Fibroblast of peridontal ligament (primary cell): ENCODE data around the gene IFI6.
"Not testable (repeated sequence)": the region's sequence is repeated elsewhere in the genome, so short reads cannot be mapped to it uniquely, and the experiment has no call there.

Experiments
- DNase-seq: peaks from one replicate; pipeline ENCODE4 v3.0.0-alpha.2; 2010; ENCODE audit errors: extremely low read depth

The IFI6 gene, protein sequence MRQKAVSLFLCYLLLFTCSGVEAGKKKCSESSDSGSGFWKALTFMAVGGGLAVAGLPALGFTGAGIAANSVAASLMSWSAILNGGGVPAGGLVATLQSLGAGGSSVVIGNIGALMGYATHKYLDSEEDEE

DNA sequence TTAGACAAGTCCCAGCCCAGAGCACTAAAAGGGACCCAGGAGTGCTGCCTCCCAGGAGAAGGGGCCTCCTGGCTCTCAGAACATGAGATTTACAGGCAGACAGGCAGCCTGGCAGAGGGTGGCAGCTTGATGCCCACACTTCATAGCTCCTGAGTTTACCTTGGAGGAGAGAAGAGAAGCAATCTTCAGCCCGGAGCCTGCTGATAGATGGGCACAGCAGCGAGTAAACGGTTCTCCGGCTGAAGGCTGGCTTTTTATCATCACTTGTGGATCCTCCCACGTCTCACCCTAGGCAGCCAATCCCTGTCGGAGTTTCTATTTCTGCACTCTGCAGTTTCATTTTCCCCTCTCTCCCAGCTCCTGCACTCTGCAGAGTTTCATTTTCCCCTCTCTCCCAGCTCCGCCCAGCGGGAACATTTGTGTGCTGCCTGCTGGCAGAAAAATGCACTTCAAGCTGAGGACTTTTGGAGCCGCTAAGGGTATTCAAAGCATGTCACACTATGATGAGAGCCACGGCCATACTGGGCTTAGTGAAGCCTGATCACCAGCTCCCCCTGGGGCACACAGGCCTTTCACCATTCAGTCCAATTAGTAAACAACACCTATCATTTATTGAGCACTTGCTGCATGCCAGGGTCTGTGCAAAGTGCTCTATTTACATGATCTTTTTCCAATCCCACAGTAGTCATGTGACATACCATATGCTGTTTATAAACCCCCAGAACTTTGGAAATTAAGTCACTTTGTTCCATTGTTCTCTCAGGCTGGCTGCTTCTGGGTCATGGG is at the start of gene IFI6:
Gene IFI6 (minus strand): TSS at position 229 of the 786 bp plus-strand sequence. CDS start 2,878 bp downstream, outside the sequence.
- DNase-seq = peak; percentile 97

DNA sequence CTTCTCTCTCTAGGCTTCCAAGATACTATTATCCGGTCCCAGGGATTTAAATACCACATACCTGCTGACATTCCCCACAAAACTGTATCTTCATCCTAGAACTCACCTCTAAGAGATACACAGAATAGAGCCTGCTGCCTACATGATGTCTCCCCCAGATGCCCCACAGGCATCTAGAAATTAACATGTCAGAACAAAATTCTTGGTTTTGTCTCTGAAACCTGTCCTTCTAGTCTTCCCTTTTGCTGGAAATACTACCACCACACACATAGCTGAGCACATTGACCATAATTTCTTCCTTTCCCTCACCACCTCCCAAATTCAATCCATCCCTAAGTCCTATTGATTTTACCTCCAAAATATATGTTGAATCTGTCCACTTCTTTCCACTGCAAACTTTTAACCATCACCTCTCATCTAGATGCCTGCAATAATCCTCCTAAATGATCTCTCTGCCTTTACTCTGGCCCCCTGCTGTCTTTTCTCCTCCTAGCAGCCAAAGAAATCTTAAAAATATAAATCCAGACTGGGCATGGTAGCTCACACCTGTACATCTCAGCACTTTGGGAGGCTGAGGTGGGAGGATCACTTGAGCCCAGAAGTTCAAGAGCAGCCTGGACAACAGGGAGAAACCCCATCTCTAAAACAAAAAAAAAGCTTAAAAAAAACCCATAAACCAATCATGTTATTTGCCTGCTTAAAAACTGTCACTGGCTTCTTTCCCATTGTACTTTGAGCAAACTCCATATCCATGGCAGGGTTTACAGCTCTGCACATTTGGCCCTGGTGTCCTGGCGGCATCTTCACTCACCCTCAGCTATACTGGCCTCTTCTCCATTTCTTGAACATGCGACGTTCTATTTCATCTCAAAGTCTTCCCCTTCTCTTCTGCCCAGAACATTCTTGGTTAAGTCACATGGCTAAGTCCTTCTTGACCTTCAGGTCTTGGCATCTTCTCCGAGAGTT is 47.6 kb upstream of the IFI6 start:
- peak; percentile 32 for DNase-seq

DNA sequence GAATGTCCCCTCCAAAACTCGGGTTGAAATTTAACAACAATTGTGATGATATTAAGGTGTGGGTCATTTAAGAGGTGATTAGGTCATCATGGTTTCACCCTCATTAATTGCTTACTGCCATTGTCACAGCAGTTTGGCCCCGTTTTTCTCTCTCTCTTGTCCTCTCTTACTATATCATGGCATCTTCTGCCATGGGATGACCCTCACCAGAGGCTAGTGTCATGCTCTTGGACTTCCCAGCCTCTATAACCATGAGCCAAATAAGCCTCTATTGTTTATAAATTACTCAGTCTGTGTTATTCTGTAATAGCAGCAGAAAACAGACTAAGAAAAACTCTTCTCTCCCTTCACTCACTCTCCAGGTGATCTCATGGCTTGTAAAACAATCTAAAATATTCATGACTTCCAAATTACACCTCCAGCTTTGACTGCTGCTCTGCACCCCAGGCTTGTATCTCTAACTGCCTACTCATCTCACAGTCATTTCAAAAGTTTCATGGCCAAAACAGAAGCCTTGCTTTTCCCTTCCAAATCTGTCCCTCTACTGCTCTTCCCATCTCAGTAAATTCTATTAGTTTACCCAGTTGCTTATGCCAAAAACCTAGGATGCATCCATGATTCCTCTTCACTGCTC is 44.4 kb upstream of the IFI6 start:
- no peak for DNase-seq

DNA sequence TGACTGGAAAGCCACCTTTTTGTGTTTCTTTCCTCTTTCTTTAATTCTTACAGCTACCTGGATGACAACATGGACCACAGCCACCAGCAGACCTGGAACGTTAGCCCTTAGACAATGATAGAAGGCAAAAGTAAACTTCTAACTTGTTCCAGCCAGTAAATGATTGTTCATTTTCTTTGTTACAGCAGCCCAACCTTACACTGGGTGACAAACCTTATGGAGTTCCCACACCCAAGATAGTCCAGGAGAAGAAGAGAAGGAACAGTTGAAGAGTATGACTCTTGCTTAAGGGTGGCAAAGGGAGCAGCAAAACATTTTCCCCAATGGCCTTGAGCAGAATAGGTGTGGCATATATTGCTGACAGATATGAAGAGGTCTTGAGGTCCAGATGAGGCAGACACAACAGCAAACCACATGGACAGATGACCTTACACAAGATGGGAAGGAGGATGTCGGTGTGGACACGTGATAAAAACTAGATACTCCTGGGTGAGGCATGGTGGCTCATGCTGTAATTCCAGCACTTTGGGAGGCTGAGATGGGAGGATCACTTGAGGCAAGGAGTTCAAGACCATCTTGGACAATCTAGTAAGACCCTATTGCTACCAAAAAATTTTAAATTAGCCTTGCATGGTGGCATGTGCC is 42.0 kb upstream of the IFI6 start:
- no peak for DNase-seq

DNA sequence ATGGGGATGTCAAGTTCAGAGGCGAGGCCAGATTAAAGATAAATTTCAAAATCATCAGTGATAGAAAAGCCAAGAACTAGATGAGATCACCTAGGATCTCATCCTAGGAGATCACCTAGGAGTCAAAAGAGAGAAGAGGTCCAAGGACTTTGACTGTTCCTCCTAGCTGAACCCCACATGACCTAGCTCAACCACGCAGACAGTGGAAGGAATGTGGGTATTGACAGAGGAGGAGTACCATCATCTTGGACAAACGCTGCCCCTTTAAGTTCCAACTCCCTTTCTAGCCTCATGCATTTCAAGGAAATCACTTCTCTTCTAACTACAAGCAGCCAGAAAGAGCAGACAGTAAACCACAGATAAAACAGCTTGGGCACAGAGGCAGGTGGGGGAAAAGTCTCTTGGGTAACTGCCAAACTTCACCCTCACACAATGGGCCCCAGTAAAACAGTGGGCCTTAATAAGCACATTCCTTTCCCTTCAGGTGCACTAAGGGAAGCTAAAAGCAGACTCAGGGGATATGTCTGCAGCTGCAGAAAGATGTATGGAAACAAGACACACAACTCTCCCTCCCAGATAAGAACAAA is 41.2 kb upstream of the IFI6 start:
- no peak for DNase-seq

DNA sequence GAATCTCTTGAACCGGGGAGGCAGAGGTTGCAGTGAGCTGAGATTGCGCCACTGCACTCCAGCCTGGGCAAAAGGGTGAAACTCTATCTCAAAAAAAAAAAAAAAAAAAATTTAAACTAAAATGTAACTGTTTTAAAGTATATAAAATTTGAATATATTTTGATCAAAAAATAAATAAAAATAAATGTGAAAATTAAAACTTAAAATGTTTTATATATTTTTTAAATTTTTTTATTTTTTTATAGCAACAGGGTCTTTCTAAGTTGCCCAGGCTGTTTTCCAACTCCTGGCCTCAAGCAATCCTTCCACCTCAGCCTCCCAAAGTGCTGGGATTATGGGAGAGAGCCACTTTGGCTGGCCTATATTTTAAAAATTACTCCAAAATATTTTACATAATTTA is 38.6 kb upstream of the IFI6 start:
- no peak for DNase-seq

DNA sequence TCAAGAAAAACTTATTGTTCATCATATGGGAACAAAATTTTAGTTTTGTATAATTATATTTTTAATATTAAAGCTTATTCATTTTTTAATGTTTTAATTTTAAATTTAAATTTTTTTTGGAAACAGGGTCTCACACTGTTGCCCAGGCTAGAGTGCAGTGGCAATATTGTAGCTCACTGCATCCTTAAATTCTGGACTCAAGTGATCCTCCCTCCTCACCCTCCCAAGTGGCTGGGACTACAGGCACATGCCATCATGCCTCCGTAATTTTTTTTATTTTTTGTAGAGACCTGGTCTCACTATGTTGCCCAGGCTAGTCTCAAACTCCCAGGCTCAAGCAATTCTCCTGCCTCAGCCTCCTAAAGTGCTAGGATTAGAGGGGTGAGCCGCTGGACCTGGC is 33.6 kb upstream of the IFI6 start:
- no peak for DNase-seq

DNA sequence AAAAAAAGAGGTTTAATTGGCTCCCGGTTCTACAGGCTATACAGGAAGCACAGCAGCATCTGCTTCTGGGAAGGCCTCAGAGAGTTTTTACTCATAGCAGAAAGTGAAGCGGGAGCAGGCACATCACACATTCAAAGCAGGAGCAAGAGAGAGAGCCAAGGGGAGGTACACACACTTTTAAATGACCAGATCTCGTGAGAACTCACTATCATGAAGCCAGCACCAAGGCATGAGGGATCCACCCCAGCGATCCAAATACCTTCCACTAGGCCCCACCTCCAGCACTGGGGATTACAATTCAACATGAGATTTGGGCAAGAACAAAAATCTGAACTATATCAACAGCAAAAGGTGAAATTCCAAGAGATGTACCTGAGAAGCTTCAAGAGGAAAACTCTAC is 33.0 kb upstream of the IFI6 start:
- DNase-seq = no peak

DNA sequence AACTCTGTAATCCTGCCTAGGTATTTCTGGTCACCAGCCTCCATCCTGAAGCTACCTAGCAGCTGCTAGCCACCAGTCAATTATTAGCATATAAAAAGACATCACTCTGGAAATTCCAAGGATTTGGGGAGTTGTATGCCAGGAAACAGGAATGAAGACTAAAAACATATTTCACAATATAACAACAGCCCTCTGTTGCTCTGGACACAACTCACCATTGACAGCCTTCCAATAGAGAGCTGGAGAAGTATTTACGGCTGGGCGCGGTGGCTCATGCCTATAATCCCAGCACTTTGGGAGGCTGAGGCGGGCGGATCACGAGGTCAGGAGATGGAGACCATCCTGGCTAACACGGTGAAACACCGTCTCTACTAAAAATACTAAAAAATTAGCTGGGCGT is 24.8 kb upstream of the IFI6 start:
- not testable (repeated sequence) for DNase-seq

DNA sequence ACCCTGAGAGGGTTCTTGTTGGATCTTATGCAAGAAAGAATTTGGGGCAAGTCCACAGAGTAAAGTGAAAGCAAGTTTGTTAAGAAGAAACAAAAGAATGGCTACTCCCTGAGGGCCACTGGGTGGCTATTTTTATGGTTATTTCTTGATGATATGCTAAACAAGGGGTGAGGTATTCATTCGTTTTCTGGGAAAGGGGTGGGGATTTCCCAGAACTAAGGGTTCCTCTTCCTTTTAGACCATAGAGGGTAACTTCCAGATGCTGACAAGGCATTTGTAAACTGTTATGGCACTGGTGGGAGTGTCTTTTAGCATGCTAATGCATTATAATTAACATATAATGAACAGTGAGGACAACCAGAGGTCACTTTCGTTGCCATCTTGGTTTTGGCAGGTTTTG is 18.2 kb upstream of the IFI6 start:
- peak; percentile 12 for DNase-seq

DNA sequence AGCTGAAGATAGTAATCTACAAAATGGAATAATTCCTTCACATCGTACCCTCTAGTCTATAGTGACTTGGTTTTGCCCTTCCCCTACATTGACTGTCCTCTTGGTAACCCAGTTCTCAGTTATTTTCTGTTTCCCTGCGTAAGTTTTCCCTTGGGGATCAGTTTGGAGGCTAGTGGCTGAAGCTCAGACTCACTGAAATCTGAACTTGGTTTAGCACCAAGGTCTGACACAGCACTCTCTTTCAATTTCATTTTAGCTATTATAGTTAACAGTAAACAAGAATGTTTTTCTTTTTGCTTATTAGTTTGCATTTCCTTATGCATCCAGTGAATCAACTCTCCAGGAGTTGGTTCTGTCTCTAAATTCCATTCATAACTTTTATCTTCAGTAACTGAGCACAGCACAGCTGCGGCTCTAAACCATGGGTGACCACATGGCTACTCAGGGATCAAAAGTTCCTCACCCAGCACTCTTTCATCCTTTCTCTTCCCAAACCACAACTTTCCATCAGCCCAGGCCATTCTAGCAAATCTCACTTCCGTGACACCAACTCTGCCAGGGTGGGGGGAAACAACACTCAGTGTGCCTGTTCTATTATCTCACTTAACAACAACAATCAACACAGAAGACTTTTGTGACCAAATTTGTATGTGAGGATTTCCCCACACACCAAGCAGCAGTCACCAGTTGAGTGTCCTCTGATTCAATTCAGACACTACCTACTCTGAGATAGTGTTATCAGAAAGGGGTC is 17.6 kb upstream of the IFI6 start:
- DNase-seq = peak; percentile 74

DNA sequence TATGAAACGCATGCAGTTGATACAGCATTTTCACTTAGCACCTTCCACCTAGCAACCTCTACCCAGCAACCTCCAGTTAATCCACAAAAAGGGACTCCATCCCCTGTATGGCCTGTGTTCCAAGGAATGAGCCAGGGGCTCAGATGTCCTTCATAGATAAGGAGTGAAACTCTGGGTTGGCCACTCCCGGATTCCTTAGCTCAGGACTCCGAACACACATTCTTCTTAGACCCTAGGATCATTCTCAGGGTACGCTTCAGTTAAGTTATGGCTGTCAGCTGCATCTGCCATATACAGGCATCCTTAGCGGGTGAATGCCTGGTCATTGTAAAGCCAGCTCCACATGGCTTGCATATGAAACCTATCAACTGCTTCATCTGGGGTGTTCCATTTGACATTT is 15.9 kb upstream of the IFI6 start:
- DNase-seq = no peak

DNA sequence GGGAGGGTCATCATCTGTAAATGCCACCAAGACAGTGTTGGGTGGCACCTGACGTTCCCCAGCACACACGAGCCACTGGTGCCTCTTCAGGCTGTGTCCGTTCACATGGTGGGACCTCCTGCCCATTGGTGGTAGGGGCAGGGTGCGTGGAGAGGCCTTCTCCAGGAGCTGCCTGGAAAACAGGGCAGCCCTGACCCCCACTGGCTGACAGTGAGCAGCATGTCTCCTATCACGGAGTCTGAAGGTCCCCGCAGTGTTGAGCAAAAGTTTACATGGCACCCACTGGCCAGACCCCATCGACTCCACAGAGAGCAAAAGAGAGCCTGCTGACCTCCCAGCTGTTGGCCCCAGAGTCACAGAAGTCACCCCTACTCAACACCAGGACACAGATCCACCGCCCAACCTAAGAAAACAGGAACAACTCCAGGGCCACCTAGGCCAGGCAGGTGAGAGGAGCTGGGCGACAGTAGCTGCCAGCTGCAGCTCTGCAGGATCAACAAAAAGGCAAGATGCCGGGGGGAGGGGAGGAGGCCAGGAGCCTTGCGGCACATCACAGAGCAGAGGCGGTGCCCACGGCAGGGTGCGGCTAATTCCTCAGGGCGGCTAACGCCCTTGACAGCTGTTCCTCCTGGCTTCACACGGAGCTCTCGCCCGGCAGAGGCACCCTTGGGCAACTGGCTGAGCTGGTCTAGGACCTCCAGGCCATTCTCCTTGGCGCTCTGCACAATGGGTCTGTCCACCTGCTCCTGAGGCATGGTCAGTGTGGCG is 14.4 kb upstream of the IFI6 start:
- no peak for DNase-seq

DNA sequence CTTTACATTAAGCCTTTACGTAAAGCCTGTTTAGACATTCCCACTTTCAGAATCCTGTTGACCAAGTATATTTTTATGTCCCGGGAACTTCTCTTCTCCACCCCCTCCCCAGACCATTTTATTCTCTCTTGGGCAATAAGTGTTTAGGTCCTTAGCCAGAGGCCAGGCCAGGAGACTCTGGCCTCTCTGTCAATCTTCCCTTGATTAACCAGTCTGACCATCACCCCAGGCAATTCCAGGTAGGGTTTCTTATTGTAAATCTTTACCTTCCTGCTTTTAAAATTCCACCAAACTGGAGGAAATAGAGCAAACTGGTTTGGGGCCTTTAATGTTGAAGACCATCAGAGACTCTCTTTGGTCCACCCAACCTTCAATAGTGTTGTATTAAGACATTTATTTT is 12.2 kb upstream of the IFI6 start:
- no peak for DNase-seq

DNA sequence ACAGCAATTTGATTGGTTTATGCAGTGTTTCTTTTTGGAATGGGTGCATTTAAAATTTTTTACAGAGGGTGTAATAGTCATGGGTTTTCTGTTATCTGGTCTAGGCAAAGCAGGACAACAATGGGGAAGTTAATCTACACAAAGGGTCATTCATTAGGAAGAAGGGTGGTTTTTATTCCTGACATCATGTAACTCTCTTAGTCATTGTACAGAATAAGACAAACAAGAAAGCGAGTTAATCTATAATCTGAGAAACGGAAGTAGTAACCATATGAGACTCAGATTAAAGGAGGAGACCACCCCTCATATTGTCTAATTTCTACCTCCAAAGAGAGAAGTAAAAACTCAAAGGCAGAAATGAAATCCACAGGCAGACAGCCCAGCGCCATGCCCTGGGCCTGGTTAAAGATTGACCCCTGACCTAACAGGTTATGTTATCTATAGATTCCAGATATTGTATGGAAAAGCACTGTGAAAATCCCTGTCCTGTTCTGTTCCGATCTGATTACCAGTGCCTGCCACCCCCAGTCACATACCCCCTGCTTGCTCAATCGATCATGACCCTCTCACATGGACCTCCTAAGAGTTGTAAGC is 10.5 kb upstream of the IFI6 start:
- no peak for DNase-seq

DNA sequence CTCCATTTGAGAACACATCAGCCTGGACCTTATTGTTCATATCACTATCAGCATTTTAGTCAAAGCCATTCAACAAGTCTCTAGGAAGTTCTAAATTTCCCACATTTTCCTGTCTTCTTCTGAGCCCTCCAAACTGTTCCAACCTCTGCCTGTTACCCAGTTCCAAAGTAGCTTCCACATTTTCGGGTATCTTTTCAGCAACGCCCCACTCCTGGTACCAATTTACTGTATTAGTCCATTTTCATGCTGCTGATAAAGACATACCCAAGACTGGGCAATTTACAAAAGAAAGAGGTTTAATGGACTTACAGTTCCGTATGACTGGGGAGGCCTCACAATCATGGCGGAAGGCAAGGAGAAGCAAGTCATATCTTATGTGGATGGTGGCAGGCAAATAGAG is 9.6 kb upstream of the IFI6 start:
- not testable (repeated sequence) for DNase-seq

DNA sequence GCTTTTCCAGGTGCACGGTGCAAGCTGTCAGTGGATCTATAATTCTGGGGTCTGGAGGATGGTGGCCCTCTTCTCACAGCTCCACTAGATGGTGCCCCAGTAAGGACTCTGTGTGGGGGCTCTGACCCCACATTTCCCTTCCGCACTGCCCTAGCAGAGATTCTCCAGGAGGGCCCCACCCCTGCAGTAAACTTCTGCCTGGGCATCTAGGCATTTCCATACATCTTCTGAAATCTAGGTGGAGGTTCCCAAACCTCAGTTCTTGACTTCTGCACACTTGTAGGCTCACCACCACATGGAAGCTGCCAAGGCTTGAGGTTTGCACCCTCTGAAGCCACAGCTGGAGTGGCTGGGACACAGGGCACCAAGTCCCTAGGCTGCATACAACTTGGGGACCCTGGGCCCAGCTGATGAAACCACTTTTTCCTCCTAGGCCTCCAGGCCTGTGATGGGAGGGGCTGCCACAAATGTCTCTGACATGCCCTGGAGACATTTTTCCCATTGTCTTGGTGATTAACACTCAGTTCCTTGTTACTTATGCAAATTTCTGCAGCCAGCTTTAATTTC is 8.3 kb upstream of the IFI6 start:
- DNase-seq = not testable (repeated sequence)

DNA sequence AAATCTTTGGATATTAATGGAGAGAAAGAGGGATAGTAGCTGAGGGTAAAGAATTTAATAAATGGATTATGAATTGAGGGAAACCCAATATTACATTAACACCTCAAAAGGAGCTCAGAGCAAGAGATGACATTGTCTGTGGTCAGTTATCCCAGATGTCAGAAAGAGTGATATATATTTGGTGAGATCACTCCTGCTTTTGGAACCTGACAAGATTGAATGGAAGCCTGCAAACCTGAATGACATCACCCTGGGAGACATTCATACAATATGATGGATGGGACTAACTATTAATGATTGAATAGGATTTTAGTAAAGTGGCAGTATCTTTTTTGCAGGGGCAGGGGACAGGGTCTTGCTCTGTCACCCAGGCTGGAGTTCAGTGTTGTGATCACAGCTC is 6.8 kb upstream of the IFI6 start:
- DNase-seq = no peak

DNA sequence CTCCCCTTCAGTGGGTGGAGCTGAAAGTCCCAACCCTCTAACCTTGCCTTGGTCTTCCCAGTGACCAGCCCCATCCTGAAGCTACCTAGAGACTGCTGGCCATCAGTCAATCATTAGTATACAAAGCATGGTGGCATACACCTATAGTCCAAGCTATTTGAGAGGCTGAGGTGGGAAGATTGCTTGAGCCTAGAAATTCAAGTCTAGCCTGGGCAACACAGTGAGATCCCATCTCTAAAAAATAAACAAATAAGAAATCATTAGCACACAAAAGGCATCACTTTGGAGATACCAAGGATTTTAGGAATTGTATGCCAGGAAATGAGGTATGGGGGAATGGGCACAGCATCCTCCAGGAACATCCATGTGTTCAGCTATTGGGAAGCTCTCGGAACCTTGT is 4.4 kb upstream of the IFI6 start:
- no peak for DNase-seq
